ENCODE results near the gene ZFPM1. TPM values are rescaled to one million over a fixed set of nuclear protein-coding genes. Genes with fewer than 3 reads are reported as not detected.

ZFPM1 gene
- total RNA-seq, 1 experiment from 2014 or later: 14.6 TPM

DNA sequence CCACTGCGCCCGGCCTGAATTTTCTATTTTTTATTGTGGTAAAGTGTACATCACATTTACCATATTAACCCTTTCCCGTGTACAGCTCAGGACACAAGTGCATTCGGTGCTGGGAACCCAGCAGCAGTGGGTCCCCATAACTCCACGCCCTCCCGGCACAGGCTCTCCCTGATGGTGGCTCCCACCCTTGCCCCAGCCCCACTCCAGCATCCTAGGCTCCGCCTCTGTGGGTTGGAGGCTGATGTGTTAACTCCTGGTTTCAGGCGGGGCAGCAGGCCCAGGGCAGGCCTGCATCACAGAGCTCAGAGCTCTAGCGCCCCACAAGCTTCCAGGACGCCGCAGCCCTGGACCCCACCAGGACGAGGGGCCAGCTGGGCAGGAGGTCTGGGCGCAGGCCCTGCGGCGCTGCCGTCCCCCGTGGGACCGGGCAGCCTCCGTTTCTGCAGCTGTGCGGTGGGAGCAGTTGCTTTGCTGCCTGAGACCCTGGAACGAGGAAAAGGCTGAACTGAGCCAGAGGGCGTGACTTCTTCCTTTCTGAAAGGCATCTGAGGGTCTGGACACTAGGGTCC lies 19.6 kb downstream of the ZFPM1 start:
- no peak for DNase-seq (ENCODE audit: low read depth, low spot score)
- H3K9me2 ChIP-seq (ENCODE audit: insufficient read depth): no peaks in the 10 kb centered on the region
- no peak overlapping the region for H3K4me3 ChIP-seq (replicated peaks in 1 of 2; ENCODE audit: low read depth in 1 of 2, low read length in 2 of 2)
- TF ChIP-seq ATF3 (IDR thresholded peaks at IDR 0.05) (no peak), YY1 (IDR thresholded peaks at IDR 0.05; ENCODE audit: extremely low read depth, insufficient replicate concordance, low read depth, low read length) (no peak)
- ChIA-PET CTCF (interaction anchor here (0.7 kb wide), 1 partner anchor 203 kb away, joined by 3 read pairs; no protein-coding TSS in a partner anchor), RAD21 (ENCODE audit: low non-redundant PET in 1 of 2, low total read pairs in 2 of 2, uncharacterized antibody in 2 of 2, unreplicated experiment in 2 of 2) (no interaction called here), POLR2A (no interaction called here)
- no peaks in the 10 kb centered on the region for H3K9me3 ChIP-seq (ENCODE audit: control insufficient read depth in 1 of 2, insufficient read depth in 1 of 2, low read depth in 1 of 2, low read length in 2 of 2)
- peaks cover 7% of the 10 kb centered on the region; the same call in 1 of the 2 replicates for H3K79me2 ChIP-seq (ENCODE audit: insufficient read depth, low read length)
- no peak overlapping the region for H3K9ac ChIP-seq (ENCODE audit: low read length)
- peaks cover 4 to 18% of the 10 kb centered on the region in 2 experiments; a peak in 3 of 4 replicates for H3K4me1 ChIP-seq (ENCODE audit: control insufficient read depth in 1 of 2, insufficient read depth in 2 of 2, low read length in 2 of 2)
- no TSS peak for BruUV-seq (replicated peaks)
- H2AFZ ChIP-seq (ENCODE audit: low read depth, low read length, poor library complexity, severe bottlenecking): no peak overlapping the region
- H3K27me3 ChIP-seq (ENCODE audit: insufficient read depth, low read length): no peaks in the 10 kb centered on the region
- H3K4me2 ChIP-seq (ENCODE audit: low read length): no peak overlapping the region
- no peak for ATAC-seq
- H3K36me3 ChIP-seq (ENCODE audit: control insufficient read depth in 1 of 2, insufficient read depth in 2 of 2, low read length in 2 of 2): no peaks in the 10 kb centered on the region
- intact Hi-C loops (cut with micrococcal nuclease): no loop called here
- H3K27ac ChIP-seq (ENCODE audit: low read depth, low read length): no peak overlapping the region
- peaks cover 3% of the 10 kb centered on the region; the same call in 1 of the 2 replicates for H4K20me1 ChIP-seq (ENCODE audit: insufficient read depth)

DNA sequence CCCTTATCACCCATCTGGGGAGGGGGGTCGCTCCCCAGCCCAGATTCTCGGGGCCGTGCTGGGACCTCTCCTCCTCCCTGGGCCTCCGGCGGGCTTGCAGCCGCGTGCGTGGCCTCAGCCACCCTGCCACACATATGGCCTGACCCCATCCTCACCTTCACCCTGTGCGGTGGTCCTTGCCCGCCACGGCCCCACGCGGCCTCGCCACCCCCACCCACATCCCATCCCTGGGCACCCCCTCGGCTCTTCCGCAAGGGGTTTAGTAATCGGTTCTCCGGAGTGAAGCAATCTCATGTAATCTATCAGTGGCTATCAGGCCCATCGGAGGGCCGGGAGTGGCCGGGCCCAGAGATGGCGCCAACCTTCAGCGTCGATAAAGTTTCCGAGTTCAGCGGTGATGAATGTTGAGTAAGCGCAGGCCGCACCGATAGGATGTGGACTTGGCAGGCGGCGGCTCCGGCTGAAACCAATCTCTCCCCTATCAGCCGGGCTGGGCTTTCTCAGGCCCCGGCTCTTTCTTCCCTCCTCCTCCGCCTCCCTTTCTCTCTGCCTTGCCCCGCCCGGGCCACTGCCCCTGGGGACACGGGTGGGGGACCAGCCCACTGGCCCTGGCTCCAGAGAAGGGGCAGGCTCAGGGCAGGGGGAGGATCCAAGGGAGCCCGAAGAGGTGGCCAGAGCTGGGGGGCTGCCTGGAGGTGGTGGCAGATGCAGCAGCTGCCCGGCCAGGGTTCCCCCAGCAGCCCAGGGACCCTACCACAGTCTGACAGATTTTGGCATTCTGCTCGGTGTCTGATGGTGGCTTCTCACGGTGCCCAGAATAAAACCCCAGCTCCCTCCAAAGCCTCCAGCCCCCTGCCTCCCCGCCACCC lies 20.8 kb downstream of the ZFPM1 start:
- no peaks in the 10 kb centered on the region for H3K9me3 ChIP-seq (ENCODE audit: control insufficient read depth in 1 of 2, insufficient read depth in 1 of 2, low read depth in 1 of 2, low read length in 2 of 2)
- peaks cover 4% of the 10 kb centered on the region; the same call in 1 of the 2 replicates for H3K79me2 ChIP-seq (ENCODE audit: insufficient read depth, low read length)
- no TSS peak for BruUV-seq (replicated peaks)
- H4K20me1 ChIP-seq (ENCODE audit: insufficient read depth): no peaks in the 10 kb centered on the region
- H3K4me3 ChIP-seq (replicated peaks in 1 of 2; ENCODE audit: low read depth in 1 of 2, low read length in 2 of 2): no peak overlapping the region
- RAD21 ChIA-PET (ENCODE audit: low non-redundant PET in 1 of 2, low total read pairs in 2 of 2, uncharacterized antibody in 2 of 2, unreplicated experiment in 2 of 2): no interaction called here
- no peak overlapping the region for H3K4me2 ChIP-seq (ENCODE audit: low read length)
- H3K9me2 ChIP-seq (ENCODE audit: insufficient read depth): no peaks in the 10 kb centered on the region
- no peak overlapping the region for H3K9ac ChIP-seq (ENCODE audit: low read length)
- POLR2A ChIA-PET: no interaction called here
- CTCF ChIA-PET: no interaction called here
- no peaks in the 10 kb centered on the region for H3K36me3 ChIP-seq (ENCODE audit: control insufficient read depth in 1 of 2, insufficient read depth in 2 of 2, low read length in 2 of 2)
- H3K4me1 ChIP-seq (ENCODE audit: control insufficient read depth in 1 of 2, insufficient read depth in 2 of 2, low read length in 2 of 2): peaks cover 0 to 6% of the 10 kb centered on the region in 2 experiments; a peak in 2 of 4 replicates
- TF ChIP-seq CEBPB (IDR thresholded peaks at IDR 0.05; ENCODE audit: low read depth) (no peak), ATF3 (IDR thresholded peaks at IDR 0.05) (no peak), EZH2 (IDR thresholded peaks at IDR 0.05) (no peak), EGR1 (IDR thresholded peaks at IDR 0.05; ENCODE audit: low read depth) (no peak), ZBTB33 (IDR thresholded peaks at IDR 0.05; ENCODE audit: extremely low read depth, insufficient replicate concordance, low read length) (no peak), TCF7L2 (IDR thresholded peaks at IDR 0.05; ENCODE audit: borderline replicate concordance, extremely low read depth, insufficient read depth, insufficient read length) (no peak), CBX3 (IDR thresholded peaks at IDR 0.05; ENCODE audit: low read depth) (no peak), ELF1 (IDR thresholded peaks at IDR 0.05; ENCODE audit: borderline replicate concordance, low read depth) (no peak), YY1 (IDR thresholded peaks at IDR 0.05; ENCODE audit: extremely low read depth, insufficient replicate concordance, low read depth, low read length) (no peak)
- TF ChIP-seq, protein P1, sequence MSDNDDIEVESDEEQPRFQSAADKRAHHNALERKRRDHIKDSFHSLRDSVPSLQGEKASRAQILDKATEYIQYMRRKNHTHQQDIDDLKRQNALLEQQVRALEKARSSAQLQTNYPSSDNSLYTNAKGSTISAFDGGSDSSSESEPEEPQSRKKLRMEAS (IDR thresholded peaks at IDR 0.05): no peak
- no peaks in the 10 kb centered on the region for H3K27me3 ChIP-seq (ENCODE audit: insufficient read depth, low read length)
- H3K27ac ChIP-seq (ENCODE audit: low read depth, low read length): no peak overlapping the region
- no peak for ATAC-seq
- no peak overlapping the region for H2AFZ ChIP-seq (ENCODE audit: low read depth, low read length, poor library complexity, severe bottlenecking)
- DNase-seq (ENCODE audit: low read depth, low spot score): no peak
- intact Hi-C loops (cut with micrococcal nuclease): no loop called here

Data from HCT116 (cell line).